Measurements from ENCODE around the gene PCNT.

PCNT gene

DNA sequence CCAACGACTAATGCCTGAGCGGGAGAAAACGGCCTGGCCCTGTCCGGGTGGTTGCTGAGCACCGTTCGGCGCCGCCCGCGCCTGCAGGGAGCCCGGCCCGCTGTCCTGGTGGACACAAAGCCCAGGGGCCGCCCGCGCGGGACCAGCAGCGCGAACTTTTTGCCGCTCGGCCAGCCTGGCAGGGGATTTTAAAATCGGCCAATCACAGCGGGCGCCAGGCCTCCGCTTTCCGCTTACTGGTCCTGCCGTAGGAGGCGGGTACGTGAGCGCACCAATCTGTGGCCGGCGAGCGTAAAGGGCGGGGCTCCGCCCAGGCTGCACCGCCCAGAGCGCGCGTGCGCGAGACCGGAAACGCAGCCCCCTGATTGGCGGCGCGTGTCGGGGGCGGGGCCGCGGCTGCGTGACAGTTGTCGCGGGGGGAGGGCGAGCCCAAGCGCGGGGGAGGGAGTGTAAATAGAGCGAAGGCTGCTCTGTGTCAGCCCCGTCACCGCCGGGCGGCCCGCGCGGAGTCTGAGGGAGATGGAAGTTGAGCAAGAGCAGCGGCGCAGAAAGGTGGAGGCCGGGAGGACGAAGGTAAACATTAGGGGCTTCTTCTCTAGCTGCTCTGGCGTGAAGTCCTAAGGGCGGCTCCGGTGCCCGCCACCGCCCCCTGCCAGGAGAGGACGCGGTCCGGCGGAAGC, at the start of gene PCNT, which contains the start of gene C21orf58:
PCNT (plus strand) TSS at position 447 of the 680 bp plus-strand sequence; CDS start at position 520, 73 bp downstream.
C21orf58 (minus strand) TSS at position 161 of the 680 bp plus-strand sequence. CDS start 1,132 bp downstream, outside the sequence.
- peak; percentile 89 for FAIRE-seq
- DNase-seq (ENCODE audit: insufficient read length, low spot score): peak; percentile 97

GRCh38 chr21:46274797-46275390, 49.1 kb upstream of the PCNT start:
- DNase-seq (ENCODE audit: insufficient read length, low spot score) (no peak), FAIRE-seq (no peak)

GRCh38 chr21:46284077-46284644, 39.8 kb upstream of the PCNT start:
- FAIRE-seq (no peak), DNase-seq (ENCODE audit: insufficient read length, low spot score) (no peak)

DNA sequence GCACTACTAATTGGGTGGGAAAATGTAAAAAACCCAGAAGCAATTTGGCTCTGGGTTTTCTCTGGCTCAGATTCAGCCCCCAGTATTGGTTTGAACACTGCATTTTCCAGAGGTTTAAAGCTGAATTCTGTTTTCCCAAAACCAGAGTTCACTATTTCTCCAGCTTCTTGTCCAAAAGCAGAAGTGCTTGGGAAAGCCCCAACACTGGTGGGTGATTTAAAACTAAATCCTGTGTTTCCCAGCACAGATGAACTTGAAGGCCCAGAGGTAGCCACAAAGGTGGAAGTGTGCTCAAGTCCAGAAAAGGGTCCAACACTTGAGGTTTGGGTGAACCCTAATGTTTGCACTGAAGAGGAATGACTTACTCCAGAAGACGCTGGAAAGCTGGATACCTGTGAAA, 39.2 kb upstream of the PCNT start:
- FAIRE-seq: no peak
- DNase-seq (ENCODE audit: insufficient read length, low spot score): no peak

- DNase-seq (ENCODE audit: insufficient read length, low spot score): no peak
- FAIRE-seq: no peak
Measured at GRCh38 chr21:46285206-46285661, 38.7 kb upstream of the PCNT start, which contains the start of gene MCM3AP. MCM3AP (minus strand) TSS chr21:46285611; CDS start chr21:46285286, 325 bp downstream.

GRCh38 chr21:46285761-46286647, 38.0 kb upstream of the PCNT start, which contains the start of gene YBEY:
YBEY (plus strand) TSS chr21:46286342; CDS start chr21:46286914, 572 bp downstream.
- DNase-seq (ENCODE audit: insufficient read length, low spot score): peak; percentile 93
- FAIRE-seq: peak; percentile 51

DNA sequence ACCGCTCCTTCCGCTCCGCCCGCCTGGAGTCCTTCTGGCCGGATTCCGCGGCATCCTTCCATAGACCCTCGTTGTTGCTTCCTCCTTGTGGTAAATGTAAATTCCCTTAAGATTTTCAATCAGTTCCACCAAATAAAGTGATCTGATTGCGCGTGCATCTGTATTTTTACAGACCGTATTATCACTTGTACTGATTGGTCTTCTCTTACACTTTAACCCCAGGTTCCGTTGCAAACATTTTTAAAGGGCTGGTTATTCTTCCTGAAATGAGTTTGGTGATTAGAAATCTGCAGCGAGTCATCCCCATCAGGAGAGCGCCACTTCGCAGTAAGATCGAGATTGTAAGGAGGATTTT, 37.3 kb upstream of the PCNT start:
- FAIRE-seq (peak; percentile 44), DNase-seq (ENCODE audit: insufficient read length, low spot score) (no peak)

GRCh38 chr21:46287541-46287940, 36.4 kb upstream of the PCNT start:
- no peak for FAIRE-seq
- DNase-seq (ENCODE audit: insufficient read length, low spot score): no peak

GRCh38 chr21:46289655-46290179, 34.2 kb upstream of the PCNT start:
- DNase-seq (ENCODE audit: insufficient read length, low spot score) (no peak), FAIRE-seq (no peak)

- no peak for FAIRE-seq
- no peak for DNase-seq (ENCODE audit: insufficient read length, low spot score)
Measured at GRCh38 chr21:46291561-46291960, 32.4 kb upstream of the PCNT start.

DNA sequence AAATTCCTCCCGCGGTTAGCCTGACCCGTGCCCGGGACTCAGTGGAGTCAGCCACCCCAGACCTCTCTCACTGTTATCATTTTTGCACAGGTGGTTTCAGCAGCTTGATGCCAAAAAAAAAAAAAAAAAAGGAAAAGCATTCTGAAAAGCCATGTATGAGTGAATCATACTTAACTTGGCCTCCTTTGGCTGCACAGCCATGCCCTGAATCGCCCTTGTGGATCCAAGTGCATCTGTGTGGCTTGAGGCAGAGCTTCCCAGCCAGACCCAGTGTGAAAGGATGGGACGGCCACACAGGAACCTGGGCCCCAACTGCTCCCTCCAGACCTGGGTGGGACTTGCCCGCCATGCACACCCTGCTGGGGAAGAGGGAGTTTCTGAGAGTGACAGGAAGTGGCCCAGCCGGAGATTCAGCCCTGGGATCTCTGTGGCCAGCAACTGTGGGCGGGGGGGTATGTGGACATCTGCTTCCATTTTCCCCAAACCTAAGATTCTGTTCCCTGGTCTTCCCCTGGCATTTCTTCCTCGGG, 29.2 kb upstream of the PCNT start:
- FAIRE-seq (no peak), DNase-seq (ENCODE audit: insufficient read length, low spot score) (no peak)

DNA sequence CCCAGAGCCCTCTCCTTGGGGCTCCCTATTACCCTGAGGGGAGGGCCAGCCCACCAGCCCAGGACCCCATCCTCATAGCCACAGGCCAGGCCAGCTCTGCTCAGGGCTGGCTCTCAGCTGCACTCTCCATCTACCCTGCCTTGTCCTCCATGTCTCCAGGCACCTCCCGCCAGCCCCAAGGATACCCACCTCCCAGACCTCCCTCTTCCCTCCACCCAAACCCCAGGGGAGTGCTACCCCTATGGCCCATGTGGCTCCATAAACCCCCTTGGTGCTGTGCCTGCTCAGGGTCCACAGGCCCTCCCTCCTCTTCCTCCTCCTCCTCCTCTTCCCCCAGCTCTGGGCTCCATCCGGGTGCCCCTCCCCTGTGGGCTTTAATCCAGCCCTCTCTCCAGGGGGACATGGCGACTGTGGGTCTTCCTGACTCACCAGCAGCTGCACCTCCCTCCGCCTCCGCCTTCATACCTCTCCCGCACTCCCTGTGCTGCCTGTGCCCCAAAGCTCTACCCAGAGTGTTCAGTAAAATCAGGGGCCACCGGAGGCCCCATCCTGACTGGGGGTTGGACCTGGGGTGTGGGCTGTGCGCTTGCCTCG, 28.7 kb upstream of the PCNT start:
- DNase-seq (ENCODE audit: insufficient read length, low spot score) (no peak), FAIRE-seq (no peak)

GRCh38 chr21:46295996-46296752, 27.8 kb upstream of the PCNT start:
- DNase-seq (ENCODE audit: insufficient read length, low spot score) (no peak), FAIRE-seq (no peak)

GRCh38 chr21:46297338-46298271, 26.4 kb upstream of the PCNT start:
- no peak for FAIRE-seq
- DNase-seq (ENCODE audit: insufficient read length, low spot score): no peak

DNA sequence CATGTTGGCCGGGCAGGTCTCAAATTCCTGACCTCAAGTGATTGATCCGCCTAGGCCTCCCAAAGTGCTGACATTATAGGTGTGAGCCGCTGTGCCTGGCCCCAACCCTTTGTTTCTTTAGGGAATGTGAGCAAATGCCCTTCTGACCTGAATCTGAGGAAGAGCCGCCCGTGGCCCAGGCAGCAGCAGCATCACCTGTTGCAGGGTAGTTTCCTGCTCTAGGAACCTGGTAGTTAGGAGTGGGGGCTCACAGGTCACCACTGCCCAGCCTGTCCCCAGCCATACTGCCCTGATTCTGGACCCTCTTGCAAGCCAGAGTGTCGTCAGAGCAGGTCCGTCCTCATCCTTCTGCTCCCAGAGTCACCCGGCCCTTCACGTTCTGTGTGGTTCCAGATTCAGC, 24.8 kb upstream of the PCNT start:
- FAIRE-seq: no peak
- no peak for DNase-seq (ENCODE audit: insufficient read length, low spot score)

- DNase-seq (ENCODE audit: insufficient read length, low spot score): no peak
- no peak for FAIRE-seq
Measured at GRCh38 chr21:46301759-46302158, 22.2 kb upstream of the PCNT start.

- FAIRE-seq: no peak
- no peak for DNase-seq (ENCODE audit: insufficient read length, low spot score)
Measured at GRCh38 chr21:46304437-46304836, 19.5 kb upstream of the PCNT start.

GRCh38 chr21:46304955-46305354, 19.0 kb upstream of the PCNT start:
- no peak for FAIRE-seq
- no peak for DNase-seq (ENCODE audit: insufficient read length, low spot score)

Data from GM19239 (cell line).